ENCODE measurements around the gene EHBP1L1. TPM values are rescaled to one million over a fixed set of nuclear protein-coding genes. Genes with fewer than 3 reads are reported as not detected.
A peak's percentile ranks its signal among the peaks of the same experiment; 100 is the strongest.

Gene EHBP1L1
- total RNA-seq, 2 experiments from 2014 or later: 94.0 to 99.4 TPM

GRCh38 chr11:65549096-65549495 lies 26.8 kb upstream of the EHBP1L1 start:
- CTCF ChIA-PET: interaction anchor here (1.5 to 1.6 kb wide), 2 partner anchors 8 to 39 kb away, joined by 3 to 5 read pairs; no protein-coding TSS in a partner anchor
- DNase-seq (no peak), ATAC-seq (no peak)
- Mint-ChIP-seq H3K27me3 (no peaks in the 10 kb centered on the region), H3K36me3 (ENCODE audit: low read depth) (peaks cover 28% of the 10 kb centered on the region), H3K27ac (peak overlapping the region; percentile 39), H3K4me3 (no peak overlapping the region), H3K4me1 (ENCODE audit: low read depth) (peaks cover 64% of the 10 kb centered on the region), H3K9me3 (no peaks in the 10 kb centered on the region)
- POLR2A ChIA-PET: interaction anchor here (0.6 to 1.5 kb wide), 7 partner anchors 13 to 194 kb away, joined by 3 to 8 read pairs (median 3); no protein-coding TSS in a partner anchor
- intact Hi-C loops (cut with micrococcal nuclease): no loop called here
- TF ChIP-seq, protein P1, sequence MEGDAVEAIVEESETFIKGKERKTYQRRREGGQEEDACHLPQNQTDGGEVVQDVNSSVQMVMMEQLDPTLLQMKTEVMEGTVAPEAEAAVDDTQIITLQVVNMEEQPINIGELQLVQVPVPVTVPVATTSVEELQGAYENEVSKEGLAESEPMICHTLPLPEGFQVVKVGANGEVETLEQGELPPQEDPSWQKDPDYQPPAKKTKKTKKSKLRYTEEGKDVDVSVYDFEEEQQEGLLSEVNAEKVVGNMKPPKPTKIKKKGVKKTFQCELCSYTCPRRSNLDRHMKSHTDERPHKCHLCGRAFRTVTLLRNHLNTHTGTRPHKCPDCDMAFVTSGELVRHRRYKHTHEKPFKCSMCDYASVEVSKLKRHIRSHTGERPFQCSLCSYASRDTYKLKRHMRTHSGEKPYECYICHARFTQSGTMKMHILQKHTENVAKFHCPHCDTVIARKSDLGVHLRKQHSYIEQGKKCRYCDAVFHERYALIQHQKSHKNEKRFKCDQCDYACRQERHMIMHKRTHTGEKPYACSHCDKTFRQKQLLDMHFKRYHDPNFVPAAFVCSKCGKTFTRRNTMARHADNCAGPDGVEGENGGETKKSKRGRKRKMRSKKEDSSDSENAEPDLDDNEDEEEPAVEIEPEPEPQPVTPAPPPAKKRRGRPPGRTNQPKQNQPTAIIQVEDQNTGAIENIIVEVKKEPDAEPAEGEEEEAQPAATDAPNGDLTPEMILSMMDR (IDR thresholded peaks at IDR 0.05): no peak

DNA sequence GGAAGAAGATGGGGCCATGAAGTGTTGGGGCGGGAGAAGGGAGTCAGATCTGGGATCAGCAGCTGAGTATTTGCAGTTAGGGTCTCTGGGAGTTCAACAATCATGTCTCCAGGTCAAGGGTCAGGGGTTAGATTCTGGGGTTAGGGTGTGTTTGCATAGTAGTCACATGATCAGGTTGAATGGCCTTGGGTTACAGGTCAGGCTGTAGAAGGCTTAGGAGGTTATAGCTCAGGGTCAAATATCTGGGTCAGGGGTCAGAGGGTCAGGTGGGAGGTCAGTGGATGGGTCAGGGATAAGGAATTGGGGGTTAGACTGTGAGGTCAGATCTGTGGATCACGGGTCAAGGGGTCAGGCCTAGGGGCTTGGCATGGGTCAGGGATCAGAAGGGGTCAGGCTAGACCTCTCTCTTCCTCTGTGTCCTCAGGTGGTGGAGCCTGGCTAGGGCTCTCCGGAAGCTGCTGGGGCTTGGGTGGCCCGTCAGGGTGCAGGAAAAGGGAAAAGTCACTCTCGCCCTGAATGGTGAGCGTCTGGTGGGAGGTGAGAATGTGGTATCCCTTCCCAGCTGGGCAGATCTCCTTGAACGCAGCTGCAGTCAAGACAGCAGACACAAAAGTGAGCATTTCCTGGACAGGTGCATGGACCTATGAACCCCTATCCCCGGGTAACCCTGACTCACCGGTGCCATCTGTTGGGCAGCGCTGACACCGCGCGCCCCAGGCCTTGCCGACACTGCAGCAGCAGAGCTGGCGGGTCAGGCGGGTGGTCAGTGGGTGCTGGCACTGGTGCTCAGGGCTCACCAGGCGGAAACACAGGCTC lies 24.1 kb upstream of the EHBP1L1 start:
- intact Hi-C loops (cut with micrococcal nuclease): no loop called here

GRCh38 chr11:65552388-65552951 lies 23.4 kb upstream of the EHBP1L1 start:
- no peak for DNase-seq
- Mint-ChIP-seq H3K27ac (no peak overlapping the region), H3K4me1 (ENCODE audit: low read depth) (peaks cover 75% of the 10 kb centered on the region), H3K4me3 (no peak overlapping the region), H3K27me3 (no peaks in the 10 kb centered on the region), H3K36me3 (ENCODE audit: low read depth) (peaks cover 26% of the 10 kb centered on the region), H3K9me3 (no peaks in the 10 kb centered on the region)
- ATAC-seq: no peak
- intact Hi-C loops (cut with micrococcal nuclease): no loop called here
- TF ChIP-seq, protein P1 (IDR thresholded peaks at IDR 0.05): peak; percentile 19
- POLR2A ChIA-PET: interaction anchor here (0.8 to 3.4 kb wide), 11 partner anchors 9 to 136 kb away, joined by 3 to 26 read pairs (median 4); no protein-coding TSS in a partner anchor
- CTCF ChIA-PET: interaction anchor here (1.0 to 4.3 kb wide), 11 partner anchors 8 to 54 kb away, joined by 3 to 46 read pairs (median 4); partner anchors contain the start of gene ZNRD2

More for the DNA sequence above, 24.1 kb upstream of the EHBP1L1 start:
- no peaks in the 10 kb centered on the region for H3K9me3 Mint-ChIP-seq
- ATAC-seq: peak; percentile 38
- CTCF ChIA-PET: interaction anchor here (0.8 to 4.3 kb wide), 12 partner anchors 10 to 55 kb away, joined by 3 to 46 read pairs (median 4); partner anchors contain the start of gene ZNRD2
- POLR2A ChIA-PET: interaction anchor here (0.7 to 3.4 kb wide), 11 partner anchors 10 to 441 kb away, joined by 3 to 26 read pairs (median 4); no protein-coding TSS in a partner anchor
- H3K4me3 Mint-ChIP-seq: no peak overlapping the region
- H3K27me3 Mint-ChIP-seq: no peaks in the 10 kb centered on the region
- H3K27ac Mint-ChIP-seq: peak overlapping the region; percentile 14
- H3K4me1 Mint-ChIP-seq (ENCODE audit: low read depth): peaks cover 73% of the 10 kb centered on the region
- peak; percentile 77 for DNase-seq
- TF ChIP-seq, protein P1 (IDR thresholded peaks at IDR 0.05): peak; percentile 61
- peaks cover 26% of the 10 kb centered on the region for H3K36me3 Mint-ChIP-seq (ENCODE audit: low read depth)

DNA sequence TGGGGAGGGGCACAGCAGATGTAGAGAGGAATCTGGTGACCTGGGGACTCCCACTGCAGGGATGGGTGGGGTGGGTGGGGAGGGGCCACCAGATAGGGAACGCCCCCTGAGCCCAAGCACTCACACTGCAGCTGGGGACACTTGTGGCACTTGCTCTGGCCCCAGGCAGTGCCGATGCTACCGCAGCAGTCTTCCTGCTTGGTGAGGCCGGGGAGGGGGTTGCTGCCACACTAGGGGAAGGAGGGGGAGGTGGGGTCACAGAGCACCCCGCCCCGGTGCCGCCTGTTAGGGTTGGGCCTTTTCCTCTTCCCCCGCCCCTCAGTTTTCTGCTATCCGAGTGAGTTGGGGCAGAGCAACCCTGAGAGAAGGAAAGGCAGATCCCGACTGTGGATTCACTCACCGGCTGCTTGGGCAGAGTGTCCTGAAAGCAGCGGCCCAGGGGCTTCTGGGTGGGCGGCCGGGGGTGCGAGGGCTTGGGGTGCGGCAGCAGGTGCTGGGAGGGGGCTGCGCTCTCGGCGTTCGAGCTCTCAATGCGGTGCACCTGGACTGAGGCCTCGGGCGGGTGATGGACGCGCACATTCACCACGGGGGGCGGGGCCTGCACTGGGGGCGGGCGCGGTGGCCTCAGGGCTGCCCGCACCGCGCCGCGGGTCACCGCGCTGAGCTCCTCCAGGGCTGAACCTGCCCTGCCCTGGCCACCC lies 22.4 kb upstream of the EHBP1L1 start:
- ChIA-PET CTCF (interaction anchor here (1.1 to 4.3 kb wide), 2 partner anchors 9 to 12 kb away, joined by 3 to 46 read pairs; no protein-coding TSS in a partner anchor), POLR2A (interaction anchor here (0.8 to 3.4 kb wide), 8 partner anchors 12 to 130 kb away, joined by 3 to 26 read pairs (median 4); no protein-coding TSS in a partner anchor)
- peaks cover 66% of the 10 kb centered on the region for H3K4me1 Mint-ChIP-seq (ENCODE audit: low read depth)
- H3K36me3 Mint-ChIP-seq (ENCODE audit: low read depth): peaks cover 21% of the 10 kb centered on the region
- peak; percentile 74 for ATAC-seq
- TF ChIP-seq, protein P1 (IDR thresholded peaks at IDR 0.05): no peak
- peak; percentile 88 for DNase-seq
- H3K4me3 Mint-ChIP-seq: peak overlapping the region; percentile 61
- no peaks in the 10 kb centered on the region for H3K9me3 Mint-ChIP-seq
- H3K27me3 Mint-ChIP-seq: no peaks in the 10 kb centered on the region
- peak overlapping the region; percentile 49 for H3K27ac Mint-ChIP-seq
- intact Hi-C loops (cut with micrococcal nuclease): no loop called here

Measured in activated CD8-positive, alpha-beta T cell treated with anti-CD3 and anti-CD28 coated beads for 36 hours (primary cell).